A673 (cell line): ENCODE measurements around the gene CTSZ.

ENCODE experiments used
- EZH2 ChIP-seq: fragments of 200-600 bp; sonication (generic); IDR thresholded peaks from 2 replicates; pipeline ENCODE4 v1.6.1; 2017; ENCODE audit warnings: borderline replicate concordance, low read depth, mild to moderate bottlenecking, mixed read lengths, antibody characterized with exemption, low read length; ENCODE audit not compliant: poor library complexity, severe bottlenecking
- TF ChIP-seq, protein P1 (sequence below): fragments of 300-800, 200-600 bp; sonication (generic); conservative IDR thresholded peaks from 2 replicates; pipeline ENCODE4 v1.5.1; 2017; ENCODE audit warnings: low read depth, mild to moderate bottlenecking, antibody characterized with exemption, low read length, moderate library complexity, mixed read lengths

GRCh38 chr20:58995461-58996225 is 11.4 kb downstream of the CTSZ start:
- TF ChIP-seq, protein P1, sequence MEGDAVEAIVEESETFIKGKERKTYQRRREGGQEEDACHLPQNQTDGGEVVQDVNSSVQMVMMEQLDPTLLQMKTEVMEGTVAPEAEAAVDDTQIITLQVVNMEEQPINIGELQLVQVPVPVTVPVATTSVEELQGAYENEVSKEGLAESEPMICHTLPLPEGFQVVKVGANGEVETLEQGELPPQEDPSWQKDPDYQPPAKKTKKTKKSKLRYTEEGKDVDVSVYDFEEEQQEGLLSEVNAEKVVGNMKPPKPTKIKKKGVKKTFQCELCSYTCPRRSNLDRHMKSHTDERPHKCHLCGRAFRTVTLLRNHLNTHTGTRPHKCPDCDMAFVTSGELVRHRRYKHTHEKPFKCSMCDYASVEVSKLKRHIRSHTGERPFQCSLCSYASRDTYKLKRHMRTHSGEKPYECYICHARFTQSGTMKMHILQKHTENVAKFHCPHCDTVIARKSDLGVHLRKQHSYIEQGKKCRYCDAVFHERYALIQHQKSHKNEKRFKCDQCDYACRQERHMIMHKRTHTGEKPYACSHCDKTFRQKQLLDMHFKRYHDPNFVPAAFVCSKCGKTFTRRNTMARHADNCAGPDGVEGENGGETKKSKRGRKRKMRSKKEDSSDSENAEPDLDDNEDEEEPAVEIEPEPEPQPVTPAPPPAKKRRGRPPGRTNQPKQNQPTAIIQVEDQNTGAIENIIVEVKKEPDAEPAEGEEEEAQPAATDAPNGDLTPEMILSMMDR, result no peak
- TF ChIP-seq EZH2, result no peak
